Gastrocnemius medialis (tissue), 4 donors: ENCODE measurements around the gene TGM5.

ENCODE experiments used
- POLR2A ChIP-seq, 2 donors: fragments of 450-650 bp; IDR thresholded peaks; one replicate each; pipeline ENCODE4 v1.6.1; 2017; ENCODE audit warnings: antibody characterized with exemption in 2 of 2, mild to moderate bottlenecking in 2 of 2, moderate library complexity in 2 of 2
- TF ChIP-seq, protein P1 (sequence below), 5 experiments: fragments of 450-650 bp in 3 of 5; fragments of 200-600 bp in 2 of 5; sonication (generic) in 2 of 5; IDR thresholded peaks in 4 of 5; conservative IDR thresholded peaks in 1 of 5; 1 replicate in 4 of 5; 2 replicates in 1 of 5; pipeline ENCODE4 v1.5.1; 2016 to 2019; ENCODE audit warnings: antibody characterized with exemption in 5 of 5, mild to moderate bottlenecking in 3 of 5, moderate library complexity in 3 of 5

DNA sequence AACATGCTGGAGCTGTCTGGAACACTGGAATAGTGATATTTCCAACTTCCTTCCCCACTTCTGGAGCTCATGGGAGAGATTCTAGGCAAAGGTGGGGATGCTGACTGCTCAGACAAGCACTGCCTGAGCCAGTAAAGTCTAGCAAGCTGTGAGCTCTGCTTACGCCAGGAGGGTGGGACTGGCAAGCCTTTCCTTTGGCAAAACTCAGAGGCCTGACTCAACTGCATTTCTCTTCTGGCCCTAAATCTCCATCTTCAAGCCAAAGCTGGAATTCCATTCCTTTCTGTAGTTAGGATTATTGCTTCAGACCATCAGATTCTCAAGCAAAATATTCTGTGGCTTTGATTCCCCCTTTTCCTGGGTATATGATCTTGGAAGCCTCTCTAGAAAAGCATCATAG is 25.6 kb downstream of the TGM5 start:
- TF ChIP-seq, protein P1, sequence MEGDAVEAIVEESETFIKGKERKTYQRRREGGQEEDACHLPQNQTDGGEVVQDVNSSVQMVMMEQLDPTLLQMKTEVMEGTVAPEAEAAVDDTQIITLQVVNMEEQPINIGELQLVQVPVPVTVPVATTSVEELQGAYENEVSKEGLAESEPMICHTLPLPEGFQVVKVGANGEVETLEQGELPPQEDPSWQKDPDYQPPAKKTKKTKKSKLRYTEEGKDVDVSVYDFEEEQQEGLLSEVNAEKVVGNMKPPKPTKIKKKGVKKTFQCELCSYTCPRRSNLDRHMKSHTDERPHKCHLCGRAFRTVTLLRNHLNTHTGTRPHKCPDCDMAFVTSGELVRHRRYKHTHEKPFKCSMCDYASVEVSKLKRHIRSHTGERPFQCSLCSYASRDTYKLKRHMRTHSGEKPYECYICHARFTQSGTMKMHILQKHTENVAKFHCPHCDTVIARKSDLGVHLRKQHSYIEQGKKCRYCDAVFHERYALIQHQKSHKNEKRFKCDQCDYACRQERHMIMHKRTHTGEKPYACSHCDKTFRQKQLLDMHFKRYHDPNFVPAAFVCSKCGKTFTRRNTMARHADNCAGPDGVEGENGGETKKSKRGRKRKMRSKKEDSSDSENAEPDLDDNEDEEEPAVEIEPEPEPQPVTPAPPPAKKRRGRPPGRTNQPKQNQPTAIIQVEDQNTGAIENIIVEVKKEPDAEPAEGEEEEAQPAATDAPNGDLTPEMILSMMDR (IDR thresholded peaks at IDR 0.05 in 4 of 5, conservative IDR thresholded peaks at IDR 0.05 in 1 of 5) = no peak
- TF ChIP-seq POLR2A (IDR thresholded peaks at IDR 0.05) = no peak
